BE2C (cell line): ENCODE data around the gene C2orf72.

Experiments used
- DNase-seq: peaks from one replicate; pipeline ENCODE4 v3.0.0-alpha.2; 2020
- H3K27me3 ChIP-seq: fragments of 250-450 bp; sonication (Bioruptor Pico); 2 replicates; pipeline ENCODE4 v1.5.1; 2020; ENCODE audit warnings: mild to moderate bottlenecking
- H3K36me3 ChIP-seq: fragments of 250-450 bp; sonication (Bioruptor Pico); 2 replicates; pipeline ENCODE4 v1.5.1; 2020; ENCODE audit warnings: mild to moderate bottlenecking
- H3K4me1 ChIP-seq: fragments of 250-450 bp; sonication (Bioruptor Pico); 2 replicates; pipeline ENCODE4 v1.5.1; 2020
- H3K4me3 ChIP-seq: 2 replicates; pipeline ENCODE4 v1.5.1; 2011; ENCODE audit warnings: low read depth, low read length
- H3K9me3 ChIP-seq: fragments of 250-450 bp; sonication (Bioruptor Pico); 2 replicates; pipeline ENCODE4 v1.5.1; 2020
- CTCF ChIP-seq: IDR thresholded peaks from 2 replicates; pipeline ENCODE4 v1.5.1; 2012; ENCODE audit warnings: mild to moderate bottlenecking, low read depth, low read length

The C2orf72 gene

GRCh38 chr2:231010201-231010730, 27.1 kb upstream of the C2orf72 start:
- no peaks in the 10 kb centered on the region for H3K9me3 ChIP-seq
- no peak overlapping the region for H3K4me3 ChIP-seq
- no peaks in the 10 kb centered on the region for H3K27me3 ChIP-seq
- no peaks in the 10 kb centered on the region for H3K36me3 ChIP-seq
- H3K4me1 ChIP-seq: no peaks in the 10 kb centered on the region
- DNase-seq: no peak
- no peak for TF ChIP-seq CTCF

- no peak for TF ChIP-seq CTCF
- no peaks in the 10 kb centered on the region for H3K36me3 ChIP-seq
- no peaks in the 10 kb centered on the region for H3K27me3 ChIP-seq
- no peak overlapping the region for H3K4me3 ChIP-seq
- H3K4me1 ChIP-seq: no peaks in the 10 kb centered on the region
- H3K9me3 ChIP-seq: no peaks in the 10 kb centered on the region
- no peak for DNase-seq
Measured at GRCh38 chr2:231011526-231011925, 25.8 kb upstream of the C2orf72 start.

DNA sequence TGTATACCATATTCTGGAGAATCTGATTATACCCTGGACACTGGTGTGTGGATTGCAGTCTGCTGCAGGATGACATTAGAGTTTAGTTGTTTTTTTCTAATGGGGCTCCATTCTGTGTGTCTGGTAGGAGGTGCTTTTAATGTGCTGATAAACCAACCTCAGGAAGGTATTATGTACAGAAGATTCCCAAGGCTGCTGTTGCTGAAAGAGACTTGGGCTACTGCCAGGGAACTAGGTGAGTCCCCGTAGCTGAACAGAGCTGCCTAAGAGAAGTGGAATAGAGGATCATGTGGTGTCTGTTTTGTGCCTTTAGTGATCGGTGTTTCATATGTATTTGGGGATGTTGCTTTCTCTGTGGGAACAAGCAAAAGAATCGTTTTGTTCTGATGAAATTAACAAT, 24.9 kb upstream of the C2orf72 start:
- Histone ChIP-seq H3K36me3 (no peaks in the 10 kb centered on the region), H3K4me1 (no peaks in the 10 kb centered on the region), H3K9me3 (no peaks in the 10 kb centered on the region), H3K27me3 (no peaks in the 10 kb centered on the region), H3K4me3 (no peak overlapping the region)
- DNase-seq: no peak
- TF ChIP-seq CTCF: no peak

- no peaks in the 10 kb centered on the region for H3K36me3 ChIP-seq
- no peak for DNase-seq
- H3K4me3 ChIP-seq: no peak overlapping the region
- H3K4me1 ChIP-seq: no peaks in the 10 kb centered on the region
- no peaks in the 10 kb centered on the region for H3K27me3 ChIP-seq
- no peaks in the 10 kb centered on the region for H3K9me3 ChIP-seq
- TF ChIP-seq CTCF: no peak
Measured at GRCh38 chr2:231013820-231014219, 23.5 kb upstream of the C2orf72 start.

DNA sequence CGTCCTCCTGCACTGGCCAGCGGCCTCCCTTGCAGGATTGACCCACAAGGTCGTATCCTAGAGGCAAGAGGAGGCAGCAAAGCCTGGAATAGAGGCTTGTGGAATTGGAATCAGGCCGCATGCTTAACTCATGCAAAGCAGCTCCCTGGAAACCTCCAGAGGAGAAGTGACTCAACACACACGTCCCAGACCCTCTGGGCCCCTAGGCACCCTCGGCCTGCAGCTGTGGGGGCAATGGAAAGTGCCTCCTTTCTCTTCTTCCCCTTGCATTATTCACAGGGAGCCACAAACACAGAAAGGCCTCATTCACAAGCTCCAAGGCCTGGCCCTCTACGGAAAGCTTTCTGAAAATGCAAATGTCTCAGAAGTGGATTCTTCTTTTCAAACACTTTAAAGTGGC, 21.8 kb upstream of the C2orf72 start:
- no peak for TF ChIP-seq CTCF
- H3K27me3 ChIP-seq: no peaks in the 10 kb centered on the region
- H3K4me3 ChIP-seq: no peak overlapping the region
- no peaks in the 10 kb centered on the region for H3K9me3 ChIP-seq
- no peaks in the 10 kb centered on the region for H3K4me1 ChIP-seq
- no peak for DNase-seq
- H3K36me3 ChIP-seq: no peaks in the 10 kb centered on the region

GRCh38 chr2:231015926-231016325, 21.4 kb upstream of the C2orf72 start:
- DNase-seq: no peak
- Histone ChIP-seq H3K4me1 (no peaks in the 10 kb centered on the region), H3K4me3 (no peak overlapping the region), H3K36me3 (no peaks in the 10 kb centered on the region), H3K9me3 (no peaks in the 10 kb centered on the region), H3K27me3 (no peaks in the 10 kb centered on the region)
- TF ChIP-seq CTCF: no peak
